ENCODE data around the gene ITGB7. TPM values are rescaled to one million over a fixed set of nuclear protein-coding genes. Genes with fewer than 3 reads are reported as not detected.

ITGB7 gene
- total and polyA plus RNA-seq, 2 of the 4 experiments (the other 2 are of a cell fraction) = 0.18 to 0.44 TPM

DNA sequence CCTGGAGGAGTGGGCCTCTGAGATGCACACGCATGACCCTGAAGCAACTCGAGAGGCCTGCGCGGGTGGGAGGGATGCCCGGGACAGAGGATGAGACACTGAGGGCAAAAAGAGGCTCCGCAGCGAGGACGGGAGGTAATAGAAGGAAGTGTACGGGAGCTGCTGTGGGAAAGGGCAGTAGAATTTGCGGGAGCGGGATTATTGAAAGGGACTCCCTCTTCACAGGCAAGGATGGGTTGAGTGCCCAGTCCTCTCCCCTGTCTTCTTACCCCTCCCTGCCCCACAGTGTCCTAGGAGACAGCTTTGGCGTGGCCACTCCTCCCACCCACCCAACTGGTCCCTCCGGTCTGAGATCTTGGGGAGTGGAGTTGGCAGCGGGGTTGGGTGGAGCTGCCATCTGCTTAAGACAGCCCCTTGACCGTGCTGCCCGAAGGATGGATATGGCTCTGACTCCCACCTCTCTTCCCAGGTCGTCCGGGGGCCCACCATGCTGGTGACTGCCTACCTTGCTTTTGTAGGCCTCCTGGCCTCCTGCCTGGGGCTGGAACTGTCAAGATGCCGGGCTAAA, 45.4 kb upstream of the ITGB7 start:
- peaks cover 27 to 39% of the 10 kb centered on the region in 2 experiments for H3K79me1 ChIP-seq (ENCODE audit: low read depth in 1 of 2, low read length in 2 of 2)
- peak overlapping the region; percentile 94 for H3K14ac ChIP-seq (replicated peaks; ENCODE audit: low read depth, low read length)
- 33% methylated on average over 6 of the region's 19 CpGs; no CpG with 5 or more reads in 1 of the 2 experiments for WGBS, 2 experiments (ENCODE audit: extremely low coverage in 2 of 2, insufficient read length in 1 of 2)
- dilution Hi-C loops (cut with HindIII; ENCODE audit: low sequenced_read_pairs, unreplicated experiment) (no loop called here), in situ Hi-C loops (cut with MboI; ENCODE audit: low sequenced_read_pairs) (no loop called here), intact Hi-C loops (cut with micrococcal nuclease) (loop anchor here (1.0 to 2.0 kb wide), 2 partner anchors 35 to 40 kb away; no protein-coding TSS in a partner anchor)
- peak overlapping the region; percentile 66 for H3K4ac ChIP-seq (ENCODE audit: low read depth, low read length)
- POLR2A ChIA-PET (ENCODE audit: unreplicated experiment) = no interaction called here
- H3K4me2 ChIP-seq (ENCODE audit: low read depth, low read length) = peak overlapping the region; percentile 83
- peak overlapping the region; percentile 88 for H4K91ac ChIP-seq (ENCODE audit: insufficient read depth, low read depth, low read length)
- no peak for DNase-seq
- peak overlapping the region; percentile 84 for H4K5ac ChIP-seq (ENCODE audit: low read depth, low read length)
- CTCF ChIA-PET = interaction anchor here (1.3 kb wide), 1 partner anchor 39 kb away, joined by 4 read pairs; no protein-coding TSS in a partner anchor
- peak overlapping the region; percentile 35; the same call in 1 of the 2 replicates for H3K56ac ChIP-seq (ENCODE audit: extremely low read depth, insufficient read depth, low read length)
- H3K4me1 ChIP-seq (ENCODE audit: control insufficient read depth, insufficient read depth, low read length) = peaks cover 11% of the 10 kb centered on the region
- H3K36me3 ChIP-seq (ENCODE audit: control insufficient read depth, insufficient read depth, low read length) = peaks cover 16% of the 10 kb centered on the region
- no TSS peak for BruUV-seq (replicated peaks)
- H3K9ac ChIP-seq (ENCODE audit: low read depth, low read length) = peak overlapping the region; percentile 95
- H2AFZ ChIP-seq (replicated peaks; ENCODE audit: low read length, poor library complexity) = peak overlapping the region; percentile 96
- peak; percentile 32 for ATAC-seq (ENCODE audit: low read depth)
- no peaks in the 10 kb centered on the region; the same call in 1 of the 2 replicates for H4K20me1 ChIP-seq (ENCODE audit: insufficient read depth, low read length)
- H3K27me3 ChIP-seq (ENCODE audit: control insufficient read depth, insufficient read depth, low read length) = no peaks in the 10 kb centered on the region
- H2AK5ac ChIP-seq (ENCODE audit: low read depth, low read length) = peak overlapping the region; percentile 87
- peak overlapping the region; percentile 95 for H2AK9ac ChIP-seq (replicated peaks; ENCODE audit: low read depth, low read length, poor library complexity)
- H2BK20ac ChIP-seq (ENCODE audit: low read depth, low read length) = no peak overlapping the region
- peak overlapping the region; percentile 49 to 68 for H4K8ac ChIP-seq (ENCODE audit: low read depth in 2 of 2, low read length in 2 of 2)
- H3K9me3 ChIP-seq (ENCODE audit: control insufficient read depth, insufficient read depth, low read length) = no peaks in the 10 kb centered on the region
- 0 out of 3 replicates have a peak overlapping the region, but pooled peaks have one; percentile 3 for H2BK15ac ChIP-seq (ENCODE audit: low read depth, low read length)
- peak overlapping the region; percentile 44 for H3K23ac ChIP-seq (ENCODE audit: low read depth, low read length)
- TF ChIP-seq NFE2L2 (IDR thresholded peaks at IDR 0.05; ENCODE audit: low read depth, low read length) = no peak
- TF ChIP-seq, protein P1, sequence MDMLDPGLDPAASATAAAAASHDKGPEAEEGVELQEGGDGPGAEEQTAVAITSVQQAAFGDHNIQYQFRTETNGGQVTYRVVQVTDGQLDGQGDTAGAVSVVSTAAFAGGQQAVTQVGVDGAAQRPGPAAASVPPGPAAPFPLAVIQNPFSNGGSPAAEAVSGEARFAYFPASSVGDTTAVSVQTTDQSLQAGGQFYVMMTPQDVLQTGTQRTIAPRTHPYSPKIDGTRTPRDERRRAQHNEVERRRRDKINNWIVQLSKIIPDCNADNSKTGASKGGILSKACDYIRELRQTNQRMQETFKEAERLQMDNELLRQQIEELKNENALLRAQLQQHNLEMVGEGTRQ (IDR thresholded peaks at IDR 0.05; ENCODE audit: low read depth, low read length) = 0 out of 2 replicates have a peak, but pooled peaks have one; percentile 3
- peak overlapping the region; percentile 93 for H3K27ac ChIP-seq (ENCODE audit: insufficient read depth, low read length)
- peaks cover 19% of the 10 kb centered on the region for H3K9me1 ChIP-seq (ENCODE audit: insufficient read depth, low read length)
- H3K4me3 ChIP-seq (ENCODE audit: insufficient read depth, low read depth, low read length) = peak overlapping the region; percentile 85
- H2BK5ac ChIP-seq (ENCODE audit: low read depth, low read length, poor library complexity, severe bottlenecking) = peak overlapping the region; percentile 89
- H3K18ac ChIP-seq (ENCODE audit: low read depth, low read length) = peak overlapping the region; percentile 39; the same call in 1 of the 2 replicates
- H2BK120ac ChIP-seq (ENCODE audit: low read depth, low read length) = peak overlapping the region; percentile 1; the same call in 1 of the 2 replicates
